SK-N-SH treated with all-trans-retinoic acid at 6 μM for 48 hours (cell line): Measurements from ENCODE around the gene SMIM31.

Experiments used
- CREB5 ChIP-seq: fragments of 250-450 bp; sonication (Bioruptor Pico); IDR thresholded peaks from 2 replicates; pipeline ENCODE4 v1.5.1; 2020; ENCODE audit warnings: low read depth, mild to moderate bottlenecking, moderate library complexity
- PPARA ChIP-seq: fragments of 250-450 bp; sonication (Bioruptor Pico); IDR thresholded peaks from 2 replicates; pipeline ENCODE4 v1.5.0; 2020; ENCODE audit warnings: mild to moderate bottlenecking, borderline replicate concordance
- RARB ChIP-seq: fragments of 250-450 bp; sonication (Bioruptor Pico); IDR thresholded peaks from 2 replicates; pipeline ENCODE4 v1.8.0; 2021; ENCODE audit warnings: mild to moderate bottlenecking, moderate library complexity
- TOX ChIP-seq: fragments of 250-450 bp; sonication (Bioruptor Pico); IDR thresholded peaks from 2 replicates; pipeline ENCODE4 v1.8.0; 2021; ENCODE audit warnings: mild to moderate bottlenecking, moderate library complexity, borderline replicate concordance
- ZFP3 ChIP-seq: fragments of 250-450 bp; sonication (Bioruptor Pico); IDR thresholded peaks from 2 replicates; pipeline ENCODE4 v1.5.0; 2020; ENCODE audit warnings: mild to moderate bottlenecking, moderate library complexity
- ZNF565 ChIP-seq: fragments of 450-650 bp; formaldehyde crosslinking; conservative IDR thresholded peaks from 2 replicates; pipeline ENCODE4 v1.5.0; 2020; ENCODE audit warnings: low read depth, mild to moderate bottlenecking, moderate library complexity
- ZNF8 ChIP-seq: fragments of 450-650 bp; formaldehyde crosslinking; IDR thresholded peaks from 2 replicates; pipeline ENCODE4 v1.5.0; 2020; ENCODE audit warnings: mild to moderate bottlenecking, moderate library complexity

GRCh38 chr4:164847016-164847415 lies 93.1 kb downstream of the SMIM31 start:
- no peak for TF ChIP-seq RARB
- no peak for TF ChIP-seq TOX (CRISPR knock-in tag)
- no peak for TF ChIP-seq ZNF565 (CRISPR knock-in tag)
- no peak for TF ChIP-seq ZFP3
- TF ChIP-seq ZNF8 (CRISPR knock-in tag) = no peak
- no peak for TF ChIP-seq PPARA (CRISPR knock-in tag)
- TF ChIP-seq CREB5 = no peak
